ENCODE results near the gene EXOSC9. TPM values are rescaled to one million over a fixed set of nuclear protein-coding genes. Genes with fewer than 3 reads are reported as not detected.

EXOSC9 gene
- polyA plus RNA-seq, 1 donor from 2014 or later: 67.4 TPM

- Histone ChIP-seq H3K79me2 (replicated peaks; ENCODE audit: insufficient read depth, low read length) (no peaks in the 10 kb centered on the region), H2AFZ (ENCODE audit: low read depth, low read length) (no peak overlapping the region), H3K9ac (ENCODE audit: low read length) (no peak overlapping the region), H3K27me3 (ENCODE audit: insufficient read depth, low read depth, low read length) (no peaks in the 10 kb centered on the region), H3K27ac (ENCODE audit: low read length) (no peak overlapping the region), H3F3A (ENCODE audit: insufficient read depth, low read length, poor library complexity, severe bottlenecking) (no peaks in the 10 kb centered on the region), H3K4me2 (ENCODE audit: low read length) (no peak overlapping the region), H3K36me3 (ENCODE audit: insufficient read depth, low read length) (no peaks in the 10 kb centered on the region), H3K4me3 (ENCODE audit: low read length) (no peak overlapping the region), H4K20me1 (ENCODE audit: insufficient read depth) (no peaks in the 10 kb centered on the region), H3K9me3 (ENCODE audit: low read length) (no peaks in the 10 kb centered on the region), H3K9me2 (ENCODE audit: insufficient read depth, low read length) (no peaks in the 10 kb centered on the region)
- TF ChIP-seq CTCF (IDR thresholded peaks at IDR 0.05; ENCODE audit: poor library complexity, severe bottlenecking) (no peak), RAD21 (conservative IDR thresholded peaks at IDR 0.05) (no peak), EP300 (conservative IDR thresholded peaks at IDR 0.05; ENCODE audit: poor library complexity, severe bottlenecking) (no peak), POLR2AphosphoS5 (IDR thresholded peaks at IDR 0.05) (no peak), EZH2 (IDR thresholded peaks at IDR 0.05; ENCODE audit: borderline replicate concordance, insufficient read depth, low read length, poor library complexity, severe bottlenecking) (no peak), MXI1 (conservative IDR thresholded peaks at IDR 0.05; ENCODE audit: poor library complexity, severe bottlenecking) (no peak), TAF1 (IDR thresholded peaks at IDR 0.05; ENCODE audit: low read depth) (no peak), REST (IDR thresholded peaks at IDR 0.05; ENCODE audit: borderline replicate concordance) (no peak), SMC3 (conservative IDR thresholded peaks at IDR 0.05; ENCODE audit: poor library complexity) (no peak)
These were observed 10.9 kb upstream of the EXOSC9 start for GRCh38 chr4:121789960-121790829.

GRCh38 chr4:121790976-121791375 lies 10.1 kb upstream of the EXOSC9 start:
- H4K20me1 ChIP-seq (ENCODE audit: insufficient read depth): no peaks in the 10 kb centered on the region
- no peaks in the 10 kb centered on the region for H3K79me2 ChIP-seq (replicated peaks; ENCODE audit: insufficient read depth, low read length)
- TF ChIP-seq RAD21 (conservative IDR thresholded peaks at IDR 0.05): no peak
- no peak for TF ChIP-seq MXI1 (conservative IDR thresholded peaks at IDR 0.05; ENCODE audit: poor library complexity, severe bottlenecking)
- TF ChIP-seq REST (IDR thresholded peaks at IDR 0.05; ENCODE audit: borderline replicate concordance): no peak
- TF ChIP-seq POLR2AphosphoS5 (IDR thresholded peaks at IDR 0.05): no peak
- TF ChIP-seq CTCF (IDR thresholded peaks at IDR 0.05; ENCODE audit: poor library complexity, severe bottlenecking): no peak
- no peak for TF ChIP-seq EP300 (conservative IDR thresholded peaks at IDR 0.05; ENCODE audit: poor library complexity, severe bottlenecking)
- TF ChIP-seq SMC3 (conservative IDR thresholded peaks at IDR 0.05; ENCODE audit: poor library complexity): no peak
- no peak for TF ChIP-seq TAF1 (IDR thresholded peaks at IDR 0.05; ENCODE audit: low read depth)
- TF ChIP-seq EZH2 (IDR thresholded peaks at IDR 0.05; ENCODE audit: borderline replicate concordance, insufficient read depth, low read length, poor library complexity, severe bottlenecking): no peak
- no peaks in the 10 kb centered on the region for H3F3A ChIP-seq (ENCODE audit: insufficient read depth, low read length, poor library complexity, severe bottlenecking)
- no peak overlapping the region for H2AFZ ChIP-seq (ENCODE audit: low read depth, low read length)
- H3K27ac ChIP-seq (ENCODE audit: low read length): no peak overlapping the region
- no peak overlapping the region for H3K4me3 ChIP-seq (ENCODE audit: low read length)
- no peaks in the 10 kb centered on the region for H3K36me3 ChIP-seq (ENCODE audit: insufficient read depth, low read length)
- no peaks in the 10 kb centered on the region for H3K9me2 ChIP-seq (ENCODE audit: insufficient read depth, low read length)
- no peak overlapping the region for H3K4me2 ChIP-seq (ENCODE audit: low read length)
- no peaks in the 10 kb centered on the region for H3K9me3 ChIP-seq (ENCODE audit: low read length)
- H3K9ac ChIP-seq (ENCODE audit: low read length): no peak overlapping the region
- no peaks in the 10 kb centered on the region for H3K27me3 ChIP-seq (ENCODE audit: insufficient read depth, low read depth, low read length)

Measured in neural cell (in vitro differentiated cells).